ENCODE data around the gene ANKFN1.

DNA sequence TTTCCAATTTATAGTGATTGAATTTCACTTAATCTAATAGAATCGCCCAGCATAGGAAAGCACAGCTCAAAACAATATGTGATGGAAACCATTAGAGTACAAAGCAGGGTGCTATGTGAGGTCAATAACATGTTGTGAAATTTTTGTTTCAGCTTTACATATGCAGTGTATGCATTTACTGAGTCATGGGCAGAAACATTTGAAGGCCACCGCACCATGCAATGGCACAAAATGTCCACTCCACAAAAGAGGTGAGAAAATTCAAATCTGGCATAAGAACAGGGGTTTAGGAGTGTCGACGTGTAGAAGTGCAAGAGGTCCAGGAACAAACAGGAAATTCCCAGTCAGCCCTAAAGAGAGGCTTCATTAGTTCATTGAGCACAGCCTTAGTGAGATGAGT is 131.2 kb downstream of the ANKFN1 start:
- no peak for TF ChIP-seq EZH2 (IDR thresholded peaks at IDR 0.05; ENCODE audit: borderline replicate concordance, low read depth, low read length, poor library complexity, severe bottlenecking)
- TF ChIP-seq, protein P1, sequence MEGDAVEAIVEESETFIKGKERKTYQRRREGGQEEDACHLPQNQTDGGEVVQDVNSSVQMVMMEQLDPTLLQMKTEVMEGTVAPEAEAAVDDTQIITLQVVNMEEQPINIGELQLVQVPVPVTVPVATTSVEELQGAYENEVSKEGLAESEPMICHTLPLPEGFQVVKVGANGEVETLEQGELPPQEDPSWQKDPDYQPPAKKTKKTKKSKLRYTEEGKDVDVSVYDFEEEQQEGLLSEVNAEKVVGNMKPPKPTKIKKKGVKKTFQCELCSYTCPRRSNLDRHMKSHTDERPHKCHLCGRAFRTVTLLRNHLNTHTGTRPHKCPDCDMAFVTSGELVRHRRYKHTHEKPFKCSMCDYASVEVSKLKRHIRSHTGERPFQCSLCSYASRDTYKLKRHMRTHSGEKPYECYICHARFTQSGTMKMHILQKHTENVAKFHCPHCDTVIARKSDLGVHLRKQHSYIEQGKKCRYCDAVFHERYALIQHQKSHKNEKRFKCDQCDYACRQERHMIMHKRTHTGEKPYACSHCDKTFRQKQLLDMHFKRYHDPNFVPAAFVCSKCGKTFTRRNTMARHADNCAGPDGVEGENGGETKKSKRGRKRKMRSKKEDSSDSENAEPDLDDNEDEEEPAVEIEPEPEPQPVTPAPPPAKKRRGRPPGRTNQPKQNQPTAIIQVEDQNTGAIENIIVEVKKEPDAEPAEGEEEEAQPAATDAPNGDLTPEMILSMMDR (conservative IDR thresholded peaks at IDR 0.05; ENCODE audit: low read depth, low read length), result no peak

Data from A673 (cell line).